ENCODE results near the gene TIAM2. TPM values are rescaled to one million over a fixed set of nuclear protein-coding genes. Genes with fewer than 3 reads are reported as not detected.

Gene TIAM2
- total RNA-seq, 4 donors from 2014 or later, result 6.5 to 13.4 (median 10.7) TPM

GRCh38 chr6:155050311-155050710 is 55.2 kb downstream of the TIAM2 start:
- TF ChIP-seq CTCF (IDR thresholded peaks at IDR 0.05; ENCODE audit: low read depth), result no peak

GRCh38 chr6:155054491-155055250 is 59.6 kb downstream of the TIAM2 start:
- TF ChIP-seq CTCF (IDR thresholded peaks at IDR 0.05; ENCODE audit: low read depth), result no peak

GRCh38 chr6:155055729-155056128 is 60.6 kb downstream of the TIAM2 start:
- no peak for TF ChIP-seq CTCF (IDR thresholded peaks at IDR 0.05; ENCODE audit: low read depth)

GRCh38 chr6:155056756-155057155 is 61.6 kb downstream of the TIAM2 start:
- TF ChIP-seq CTCF (IDR thresholded peaks at IDR 0.05; ENCODE audit: low read depth), result no peak

GRCh38 chr6:155061381-155061780 is 66.3 kb downstream of the TIAM2 start:
- no peak for TF ChIP-seq CTCF (IDR thresholded peaks at IDR 0.05; ENCODE audit: low read depth)

GRCh38 chr6:155062866-155063341 is 67.8 kb downstream of the TIAM2 start:
- no peak for TF ChIP-seq CTCF (IDR thresholded peaks at IDR 0.05; ENCODE audit: low read depth)

GRCh38 chr6:155064303-155064702 is 69.2 kb downstream of the TIAM2 start:
- no peak for TF ChIP-seq CTCF (IDR thresholded peaks at IDR 0.05; ENCODE audit: low read depth)

Data from subcutaneous adipose tissue (tissue), 4 donors.